ENCODE data around the gene TMCO5A. TPM values are rescaled to one million over a fixed set of nuclear protein-coding genes. Genes with fewer than 3 reads are reported as not detected.
"Not testable (repeated sequence)": the region's sequence is repeated elsewhere in the genome, so short reads cannot be mapped to it uniquely, and the experiment has no call there.

Gene TMCO5A
- total RNA-seq, 4 donors from 2014 or later: not detected

DNA sequence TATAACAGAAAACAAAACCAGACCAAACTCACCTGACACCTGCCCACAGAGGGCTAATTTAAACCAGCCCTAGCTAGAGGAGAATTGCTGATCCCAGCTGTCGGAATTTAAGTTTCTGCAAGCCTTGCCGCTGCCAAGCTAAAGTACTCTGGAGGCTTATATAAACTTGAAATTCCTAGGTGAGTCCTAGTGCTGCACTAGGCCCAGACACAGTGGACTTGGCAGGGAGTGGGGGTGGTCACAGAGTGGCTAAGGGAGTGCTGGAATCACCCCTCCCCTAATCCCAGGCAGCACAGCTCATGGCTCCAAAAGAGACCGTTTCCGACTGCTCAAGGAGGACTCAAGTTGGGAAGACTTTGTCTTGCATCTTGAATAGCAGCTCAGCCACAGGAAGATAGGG lies 17.6 kb downstream of the TMCO5A start:
- H3K4me3 ChIP-seq: no peak overlapping the region
- no peaks in the 10 kb centered on the region for H3K27me3 ChIP-seq
- ATAC-seq (no peak), DNase-seq (no peak)
- in situ Hi-C loops (cut with MboI; ENCODE audit: low sequenced_read_pairs in 4 of 4) (loop anchor here in 1 of 4 donors (25.0 kb wide), 1 partner anchor 90 kb away; no protein-coding TSS in a partner anchor), intact Hi-C loops (cut with DNase I; ENCODE audit: low total_unique reads) (no loop called here)
- TF ChIP-seq CTCF (IDR thresholded peaks at IDR 0.05 in 4 of 5, conservative IDR thresholded peaks at IDR 0.05 in 1 of 5) (no peak), POLR2A (IDR thresholded peaks at IDR 0.05) (no peak)
- H3K9me3 ChIP-seq: no peaks in the 10 kb centered on the region
- no peaks in the 10 kb centered on the region for H3K4me1 ChIP-seq
- no peak overlapping the region for H3K27ac ChIP-seq
- no peaks in the 10 kb centered on the region for H3K36me3 ChIP-seq

GRCh38 chr15:37960742-37961141 lies 26.3 kb downstream of the TMCO5A start:
- H3K4me1 ChIP-seq; DNase-seq; ATAC-seq; H3K36me3 ChIP-seq; H3K27ac ChIP-seq; H3K4me3 ChIP-seq; intact Hi-C loops (cut with DNase I; ENCODE audit: low total_unique reads); H3K9me3 ChIP-seq; H3K27me3 ChIP-seq: not testable (repeated sequence)
- in situ Hi-C loops (cut with MboI; ENCODE audit: low sequenced_read_pairs in 4 of 4): loop anchor here in 1 of 4 donors (25.0 kb wide), 1 partner anchor 98 kb away; no protein-coding TSS in a partner anchor

GRCh38 chr15:37967788-37968187 lies 33.3 kb downstream of the TMCO5A start:
- in situ Hi-C loops (cut with MboI; ENCODE audit: low sequenced_read_pairs in 4 of 4): loop anchor here in 1 of 4 donors (25.0 kb wide), 1 partner anchor 105 kb away; no protein-coding TSS in a partner anchor
- Histone ChIP-seq H3K9me3 (no peaks in the 10 kb centered on the region), H3K27ac (no peak overlapping the region), H3K4me1 (no peaks in the 10 kb centered on the region), H3K36me3 (no peaks in the 10 kb centered on the region), H3K4me3 (no peak overlapping the region), H3K27me3 (no peaks in the 10 kb centered on the region)
- ATAC-seq (no peak), DNase-seq (no peak)
- no peak for TF ChIP-seq POLR2A (IDR thresholded peaks at IDR 0.05)
- TF ChIP-seq CTCF (IDR thresholded peaks at IDR 0.05 in 4 of 5, conservative IDR thresholded peaks at IDR 0.05 in 1 of 5): no peak
- intact Hi-C loops (cut with DNase I; ENCODE audit: low total_unique reads): no loop called here

DNA sequence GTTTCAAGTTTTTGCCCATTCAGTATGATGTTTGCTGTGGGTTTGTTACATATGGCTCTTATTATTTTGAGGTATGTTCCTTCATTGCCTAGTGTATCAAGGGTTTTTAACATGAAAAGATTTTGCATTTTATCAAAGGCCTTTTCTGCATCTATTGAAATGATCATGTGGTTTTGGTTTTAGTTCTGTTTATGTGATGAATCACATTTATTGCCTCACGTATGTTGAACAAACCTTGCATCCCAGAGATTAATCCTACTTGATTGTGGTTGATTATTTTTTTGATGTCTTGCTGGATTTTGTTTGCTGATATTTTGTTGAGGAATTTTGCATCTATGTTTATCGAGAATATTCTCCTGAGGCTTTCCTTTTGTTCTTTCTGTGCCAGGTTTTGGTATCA lies 39.4 kb downstream of the TMCO5A start:
- intact Hi-C loops (cut with DNase I; ENCODE audit: low total_unique reads): no loop called here
- no peak overlapping the region for H3K27ac ChIP-seq
- DNase-seq (no peak), ATAC-seq (no peak)
- no peaks in the 10 kb centered on the region for H3K4me1 ChIP-seq
- no peaks in the 10 kb centered on the region for H3K27me3 ChIP-seq
- H3K4me3 ChIP-seq: no peak overlapping the region
- H3K36me3 ChIP-seq: no peaks in the 10 kb centered on the region
- TF ChIP-seq POLR2A (IDR thresholded peaks at IDR 0.05): no peak
- no peak for TF ChIP-seq CTCF (IDR thresholded peaks at IDR 0.05 in 4 of 5, conservative IDR thresholded peaks at IDR 0.05 in 1 of 5)
- in situ Hi-C loops (cut with MboI; ENCODE audit: low sequenced_read_pairs in 4 of 4): loop anchor here in 1 of 4 donors (25.0 kb wide), 1 partner anchor 112 kb away; no protein-coding TSS in a partner anchor
- no peaks in the 10 kb centered on the region for H3K9me3 ChIP-seq

GRCh38 chr15:37978231-37978630 lies 43.8 kb downstream of the TMCO5A start:
- no peak overlapping the region for H3K4me3 ChIP-seq
- TF ChIP-seq CTCF (IDR thresholded peaks at IDR 0.05 in 4 of 5, conservative IDR thresholded peaks at IDR 0.05 in 1 of 5) (no peak), POLR2A (IDR thresholded peaks at IDR 0.05) (no peak)
- H3K9me3 ChIP-seq: no peaks in the 10 kb centered on the region
- H3K27ac ChIP-seq: no peak overlapping the region
- DNase-seq (no peak), ATAC-seq (no peak)
- H3K36me3 ChIP-seq: no peaks in the 10 kb centered on the region
- intact Hi-C loops (cut with DNase I; ENCODE audit: low total_unique reads) (no loop called here), in situ Hi-C loops (cut with MboI; ENCODE audit: low sequenced_read_pairs in 4 of 4) (loop anchor here in 2 of 4 donors (25.0 kb wide), 2 partner anchors 384 to 709 kb away; no protein-coding TSS in a partner anchor)
- no peaks in the 10 kb centered on the region for H3K27me3 ChIP-seq
- H3K4me1 ChIP-seq: no peaks in the 10 kb centered on the region
